H9 (cell line): ENCODE measurements around the gene FOXO1. TPM values are rescaled to one million over a fixed set of nuclear protein-coding genes. Genes with fewer than 3 reads are reported as not detected.

Experiments used
- DNase-seq: peaks from one replicate; pipeline ENCODE4 v3.0.0-alpha.2; 2017
- H2AFZ ChIP-seq: one replicate; pipeline ENCODE4 v1.6.1; 2013; ENCODE audit warnings: mild to moderate bottlenecking, low read length, control low read depth, moderate library complexity
- H2AK5ac ChIP-seq: 2 replicates; pipeline ENCODE4 v1.6.1; 2013; ENCODE audit warnings: low read length, control low read depth, mixed read lengths; ENCODE audit not compliant: insufficient read length
- H2BK120ac ChIP-seq: one replicate; pipeline ENCODE4 v1.6.1; 2013; ENCODE audit warnings: low read depth, mild to moderate bottlenecking, low read length, control low read depth, inconsistent platforms; ENCODE audit not compliant: poor library complexity, severe bottlenecking
- H2BK12ac ChIP-seq: 2 replicates; pipeline ENCODE4 v1.6.1; 2013; ENCODE audit warnings: low read length, control low read depth, mixed read lengths, low read depth; ENCODE audit not compliant: insufficient read length
- H2BK15ac ChIP-seq: 2 replicates; pipeline ENCODE4 v1.6.1; 2013; ENCODE audit warnings: low read depth, low read length, control low read depth
- H2BK20ac ChIP-seq: one replicate; pipeline ENCODE4 v1.6.1; 2013; ENCODE audit warnings: low read depth, mild to moderate bottlenecking, low read length, control low read depth, inconsistent platforms; ENCODE audit not compliant: poor library complexity, severe bottlenecking
- H2BK5ac ChIP-seq: 2 replicates; pipeline ENCODE4 v1.6.1; 2013; ENCODE audit warnings: low read length, control low read depth, mixed read lengths; ENCODE audit not compliant: insufficient read length
- H3K14ac ChIP-seq: 2 replicates; pipeline ENCODE4 v1.6.1; 2013; ENCODE audit warnings: low read length, control low read depth; ENCODE audit not compliant: insufficient read depth
- H3K18ac ChIP-seq: 2 replicates; pipeline ENCODE4 v1.6.1; 2013; ENCODE audit warnings: low read depth, mild to moderate bottlenecking, mixed read lengths, low read length, control low read depth; ENCODE audit not compliant: insufficient read length
- H3K23ac ChIP-seq: 2 replicates; pipeline ENCODE4 v1.6.1; 2013; ENCODE audit warnings: low read length, control low read depth, mixed read lengths, low read depth; ENCODE audit not compliant: insufficient read length
- H3K23me2 ChIP-seq: 2 replicates; pipeline ENCODE4 v1.6.1; 2013; ENCODE audit warnings: low read depth, mild to moderate bottlenecking, mixed read lengths, low read length, control low read depth; ENCODE audit not compliant: insufficient read length, poor library complexity, severe bottlenecking
- H3K27ac ChIP-seq: 2 replicates; pipeline ENCODE4 v1.5.1; 2013; ENCODE audit warnings: low read length, control low read depth, mixed read lengths, low read depth; ENCODE audit not compliant: insufficient read length
- H3K27me3 ChIP-seq: 2 replicates; pipeline ENCODE4 v1.6.1; 2013; ENCODE audit warnings: low read length, control low read depth, inconsistent platforms; ENCODE audit not compliant: insufficient read depth
- H3K4ac ChIP-seq: 2 replicates; pipeline ENCODE4 v1.6.1; 2013; ENCODE audit warnings: low read depth, mild to moderate bottlenecking, control low read depth, inconsistent platforms, low read length, moderate library complexity
- H3K4me1 ChIP-seq: 2 replicates; pipeline ENCODE4 v1.6.1; 2013; ENCODE audit warnings: low read length, control low read depth, inconsistent platforms; ENCODE audit not compliant: insufficient read depth
- H3K4me2 ChIP-seq: 2 replicates; pipeline ENCODE4 v1.6.1; 2013; ENCODE audit warnings: low read length, control low read depth, mixed read lengths; ENCODE audit not compliant: insufficient read length, insufficient read depth
- H3K56ac ChIP-seq: 2 replicates; pipeline ENCODE4 v1.6.1; 2013; ENCODE audit warnings: low read depth, mild to moderate bottlenecking, mixed read lengths, low read length, control low read depth; ENCODE audit not compliant: insufficient read length
- H3K79me1 ChIP-seq: 2 replicates; pipeline ENCODE4 v1.6.1; 2013; ENCODE audit warnings: low read depth, mild to moderate bottlenecking, moderate library complexity, low read length, control low read depth, inconsistent platforms; ENCODE audit not compliant: insufficient read depth, poor library complexity, severe bottlenecking
- H3K79me2 ChIP-seq: 2 replicates; pipeline ENCODE4 v1.6.1; 2013; ENCODE audit warnings: low read length, control low read depth, inconsistent platforms; ENCODE audit not compliant: insufficient read depth
- H3K9ac ChIP-seq: 2 replicates; pipeline ENCODE4 v1.6.1; 2013; ENCODE audit warnings: low read length, control low read depth, mixed read lengths; ENCODE audit not compliant: insufficient read length; ENCODE audit errors: extremely low read depth
- H3K9me3 ChIP-seq: one replicate; pipeline ENCODE4 v1.6.1; 2013; ENCODE audit warnings: low read depth, low read length, inconsistent platforms; ENCODE audit not compliant: control insufficient read depth
- H3T11ph ChIP-seq: one replicate; pipeline ENCODE4 v1.6.1; 2013; ENCODE audit warnings: mild to moderate bottlenecking, low read length, control low read depth, inconsistent platforms
- H4K20me1 ChIP-seq: one replicate; pipeline ENCODE4 v1.6.1; 2013; ENCODE audit not compliant: control insufficient read depth, insufficient read length, insufficient read depth
- H4K5ac ChIP-seq: 2 replicates; pipeline ENCODE4 v1.6.1; 2013; ENCODE audit warnings: low read depth, mild to moderate bottlenecking, mixed read lengths, low read length, control low read depth; ENCODE audit not compliant: insufficient read length
- H4K8ac ChIP-seq: replicated peaks from 2 replicates; pipeline ENCODE4 v1.6.1; 2013; ENCODE audit warnings: low read length, control low read depth, mixed read lengths, low read depth; ENCODE audit not compliant: insufficient read length
- H4K91ac ChIP-seq: 2 replicates; pipeline ENCODE4 v1.6.1; 2013; ENCODE audit warnings: low read depth, mild to moderate bottlenecking, moderate library complexity, mixed read lengths, low read length, control low read depth; ENCODE audit not compliant: insufficient read length
- H3K27ac Mint-ChIP-seq, 3 experiments: 2 replicates in 2 of 3; 3 replicates in 1 of 3; pipeline ENCODE4 v1.8.0; 2020 to 2021; ENCODE audit warnings: mixed read lengths in 3 of 3, mild to moderate bottlenecking in 1 of 3, moderate library complexity in 1 of 3
- H3K27me3 Mint-ChIP-seq: 2 replicates; pipeline ENCODE4 v1.8.0; 2021; ENCODE audit warnings: low read depth, mild to moderate bottlenecking, moderate library complexity, mixed read lengths
- H3K36me3 Mint-ChIP-seq, 3 experiments: 2 replicates in 2 of 3; 3 replicates in 1 of 3; pipeline ENCODE4 v1.8.0; 2020 to 2021; ENCODE audit warnings: low read depth in 3 of 3, mixed read lengths in 3 of 3; ENCODE audit not compliant: insufficient read depth in 1 of 3
- H3K4me1 Mint-ChIP-seq, 2 experiments: 2 replicates each; pipeline ENCODE4 v1.8.0; 2020; ENCODE audit warnings: mixed read lengths in 2 of 2
- H3K4me3 Mint-ChIP-seq, 2 experiments: 2 replicates in 1 of 2; 3 replicates in 1 of 2; pipeline ENCODE4 v1.8.0; 2020 to 2021; ENCODE audit warnings: mild to moderate bottlenecking in 2 of 2, mixed read lengths in 2 of 2, moderate library complexity in 1 of 2
- H3K9me3 Mint-ChIP-seq, 2 experiments: 2 replicates in 1 of 2; 3 replicates in 1 of 2; pipeline ENCODE4 v1.8.0; 2020; ENCODE audit warnings: mild to moderate bottlenecking in 2 of 2, mixed read lengths in 2 of 2, moderate library complexity in 1 of 2
- WGBS: extraction: QIAGEN DNeasy Blood & Tissue Kit; methylation state at CpG from one replicate; pipeline ENCODE4 v1.1.7; 2013; ENCODE audit warnings: missing lambda C conversion rate, low lambda C conversion rate, mixed read lengths; ENCODE audit not compliant: insufficient read length; ENCODE audit errors: extremely low coverage; 5-methylcytosine and 5-hydroxymethylcytosine counted together
- total RNA-seq: library from RNA; stranded (reverse); gene quantifications from 2 replicates; pipeline ENCODE4 v1.2.1, GENCODE V29; 2021
- TF ChIP-seq, protein P1 (sequence below): fragments of 200-600 bp; sonication (generic); conservative IDR thresholded peaks from 3 replicates; pipeline ENCODE4 v1.8.0; 2021; ENCODE audit warnings: antibody characterized with exemption, mild to moderate bottlenecking

Gene FOXO1
- total RNA-seq, 1 experiment from 2014 or later: 44.6 TPM

DNA sequence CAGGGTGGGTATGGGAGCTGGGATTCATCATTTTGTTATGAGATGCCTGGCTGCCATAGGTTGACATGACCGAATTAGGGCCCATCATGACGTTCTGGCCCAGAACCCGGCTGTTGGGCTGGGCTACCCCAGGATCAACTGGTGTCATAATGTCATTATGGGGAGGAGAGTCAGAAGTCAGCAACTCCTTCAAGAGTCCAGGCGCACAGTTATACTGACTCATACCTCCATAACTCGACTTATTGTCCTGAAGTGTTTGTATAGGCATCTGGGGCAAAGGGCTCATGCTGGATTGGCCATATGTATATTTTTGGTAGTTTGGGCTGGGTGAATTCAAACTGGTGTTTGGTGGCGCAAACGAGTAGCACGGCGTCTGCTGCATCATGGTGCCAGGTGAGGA, 106.5 kb downstream of the FOXO1 start:
- no peak for DNase-seq

More for the DNA sequence above, 106.5 kb downstream of the FOXO1 start:
- H3K56ac ChIP-seq: no peak overlapping the region
- no peak overlapping the region for H2BK5ac ChIP-seq
- H2AFZ ChIP-seq: no peak overlapping the region
- no peak overlapping the region for H3K9ac ChIP-seq
- no peak overlapping the region for H2BK20ac ChIP-seq
- no peak overlapping the region for H3K27ac ChIP-seq
- no peaks in the 10 kb centered on the region for H3K27me3 ChIP-seq
- no peak overlapping the region for H2BK120ac ChIP-seq
- no CpG with 5 or more reads among the region's 9 CpGs for WGBS
- no peaks in the 10 kb centered on the region for H3K23me2 ChIP-seq
- no peak overlapping the region for H4K8ac ChIP-seq
- Mint-ChIP-seq H3K4me3 (no peak overlapping the region; a peak in 1 of 5 replicates), H3K4me1 (peaks cover 27 to 37% of the 10 kb centered on the region in 2 experiments), H3K27ac (no peak overlapping the region), H3K27me3 (no peaks in the 10 kb centered on the region), H3K9me3 (no peaks in the 10 kb centered on the region), H3K36me3 (peaks cover 21 to 29% (median 27%) of the 10 kb centered on the region in 3 experiments)
- H2BK12ac ChIP-seq: no peak overlapping the region
- no peak overlapping the region for H3K14ac ChIP-seq
- TF ChIP-seq, protein P1, sequence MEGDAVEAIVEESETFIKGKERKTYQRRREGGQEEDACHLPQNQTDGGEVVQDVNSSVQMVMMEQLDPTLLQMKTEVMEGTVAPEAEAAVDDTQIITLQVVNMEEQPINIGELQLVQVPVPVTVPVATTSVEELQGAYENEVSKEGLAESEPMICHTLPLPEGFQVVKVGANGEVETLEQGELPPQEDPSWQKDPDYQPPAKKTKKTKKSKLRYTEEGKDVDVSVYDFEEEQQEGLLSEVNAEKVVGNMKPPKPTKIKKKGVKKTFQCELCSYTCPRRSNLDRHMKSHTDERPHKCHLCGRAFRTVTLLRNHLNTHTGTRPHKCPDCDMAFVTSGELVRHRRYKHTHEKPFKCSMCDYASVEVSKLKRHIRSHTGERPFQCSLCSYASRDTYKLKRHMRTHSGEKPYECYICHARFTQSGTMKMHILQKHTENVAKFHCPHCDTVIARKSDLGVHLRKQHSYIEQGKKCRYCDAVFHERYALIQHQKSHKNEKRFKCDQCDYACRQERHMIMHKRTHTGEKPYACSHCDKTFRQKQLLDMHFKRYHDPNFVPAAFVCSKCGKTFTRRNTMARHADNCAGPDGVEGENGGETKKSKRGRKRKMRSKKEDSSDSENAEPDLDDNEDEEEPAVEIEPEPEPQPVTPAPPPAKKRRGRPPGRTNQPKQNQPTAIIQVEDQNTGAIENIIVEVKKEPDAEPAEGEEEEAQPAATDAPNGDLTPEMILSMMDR: no peak
- H4K20me1 ChIP-seq: peaks cover 3% of the 10 kb centered on the region
- no peak overlapping the region for H4K5ac ChIP-seq
- peaks cover 19% of the 10 kb centered on the region for H3K79me1 ChIP-seq
- no peak overlapping the region for H3T11ph ChIP-seq
- no peak overlapping the region for H3K18ac ChIP-seq
- peaks cover 23% of the 10 kb centered on the region; the same call in 1 of the 2 replicates for H3K79me2 ChIP-seq
- H4K91ac ChIP-seq: no peak overlapping the region
- H3K4me2 ChIP-seq: no peak overlapping the region
- no peak overlapping the region for H2AK5ac ChIP-seq
- H3K4ac ChIP-seq: no peak overlapping the region
- no peaks in the 10 kb centered on the region for H3K9me3 ChIP-seq
- H3K23ac ChIP-seq: no peak overlapping the region
- peaks cover 2% of the 10 kb centered on the region; the same call in 1 of the 2 replicates for H3K4me1 ChIP-seq
- no peak overlapping the region for H2BK15ac ChIP-seq
